Gastroesophageal sphincter (tissue), 3 donors: ENCODE results near the gene EMP2.

Source experiments
- EP300 ChIP-seq: sonication (generic); formaldehyde crosslinking; IDR thresholded peaks from one replicate; pipeline ENCODE4 v1.6.1; 2017; ENCODE audit warnings: antibody characterized with exemption, mild to moderate bottlenecking
- POLR2A ChIP-seq, 2 donors: fragments of 450-650 bp; IDR thresholded peaks; one replicate each; pipeline ENCODE4 v1.6.1; 2017; ENCODE audit warnings: antibody characterized with exemption in 2 of 2, mild to moderate bottlenecking in 2 of 2, moderate library complexity in 1 of 2
- TF ChIP-seq, protein P1 (sequence below), 4 experiments: fragments of 200-600 bp in 2 of 4; fragments of 450-650 bp in 2 of 4; sonication (generic) in 1 of 4; IDR thresholded peaks; one replicate each; pipeline ENCODE4 v1.5.1; 2017 to 2019; ENCODE audit warnings: antibody characterized with exemption in 4 of 4, mild to moderate bottlenecking in 2 of 4, moderate library complexity in 2 of 4

DNA sequence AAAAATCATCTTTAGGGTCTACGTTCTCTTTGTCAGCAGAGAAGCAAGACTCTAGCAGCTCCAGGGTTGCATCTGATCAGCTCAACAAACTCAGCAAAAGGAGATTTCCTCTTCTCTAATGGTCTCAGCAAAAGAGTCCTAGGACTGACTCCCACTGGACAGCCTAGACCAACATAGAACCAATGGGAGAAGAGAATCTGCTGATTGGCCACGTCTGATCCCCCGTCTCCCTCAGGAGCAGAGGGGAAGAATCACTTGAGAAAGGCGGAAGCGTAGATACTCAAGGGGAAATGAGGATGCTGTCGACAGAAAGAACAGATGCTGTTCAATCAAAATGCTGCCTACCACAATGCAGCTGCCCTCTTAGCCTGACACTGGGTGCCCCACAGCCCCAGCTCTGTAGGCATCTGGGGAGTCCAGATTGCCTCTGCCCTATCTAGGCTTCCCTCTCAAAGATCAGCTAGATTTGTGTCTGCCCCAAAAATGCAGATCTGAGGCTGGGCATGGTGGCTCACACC, 31.5 kb upstream of the EMP2 start:
- TF ChIP-seq POLR2A (IDR thresholded peaks at IDR 0.05) (no peak), EP300 (no peak)
- TF ChIP-seq, protein P1, sequence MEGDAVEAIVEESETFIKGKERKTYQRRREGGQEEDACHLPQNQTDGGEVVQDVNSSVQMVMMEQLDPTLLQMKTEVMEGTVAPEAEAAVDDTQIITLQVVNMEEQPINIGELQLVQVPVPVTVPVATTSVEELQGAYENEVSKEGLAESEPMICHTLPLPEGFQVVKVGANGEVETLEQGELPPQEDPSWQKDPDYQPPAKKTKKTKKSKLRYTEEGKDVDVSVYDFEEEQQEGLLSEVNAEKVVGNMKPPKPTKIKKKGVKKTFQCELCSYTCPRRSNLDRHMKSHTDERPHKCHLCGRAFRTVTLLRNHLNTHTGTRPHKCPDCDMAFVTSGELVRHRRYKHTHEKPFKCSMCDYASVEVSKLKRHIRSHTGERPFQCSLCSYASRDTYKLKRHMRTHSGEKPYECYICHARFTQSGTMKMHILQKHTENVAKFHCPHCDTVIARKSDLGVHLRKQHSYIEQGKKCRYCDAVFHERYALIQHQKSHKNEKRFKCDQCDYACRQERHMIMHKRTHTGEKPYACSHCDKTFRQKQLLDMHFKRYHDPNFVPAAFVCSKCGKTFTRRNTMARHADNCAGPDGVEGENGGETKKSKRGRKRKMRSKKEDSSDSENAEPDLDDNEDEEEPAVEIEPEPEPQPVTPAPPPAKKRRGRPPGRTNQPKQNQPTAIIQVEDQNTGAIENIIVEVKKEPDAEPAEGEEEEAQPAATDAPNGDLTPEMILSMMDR (IDR thresholded peaks at IDR 0.05): no peak
